GM21529 (cell line): Measurements from ENCODE around the gene PPP2R3B.
A peak's percentile ranks its signal among the peaks of the same experiment; 100 is the strongest.
"Not testable (repeated sequence)": the region's sequence is repeated elsewhere in the genome, so short reads cannot be mapped to it uniquely, and the experiment has no call there.

ENCODE experiments used
- ATAC-seq: cut with Tn5 transposase; IDR thresholded peaks from one replicate; pipeline ENCODE4 v1.9.1; 2021; ENCODE audit not compliant: unreplicated experiment

The PPP2R3B gene

GRCh38 chrX:320126-320783 lies 66.5 kb downstream of the PPP2R3B start:
- ATAC-seq, result no peak

- no peak for ATAC-seq
These were observed 67.1 kb downstream of the PPP2R3B start for GRCh38 chrX:319579-320125.

- peak; percentile 73 for ATAC-seq
These were observed 67.7 kb downstream of the PPP2R3B start, which contains the start of gene GTPBP6 for GRCh38 chrX:318739-319578. Gene GTPBP6 (minus strand): TSS chrX:318796. CDS start chrX:318787, 9 bp downstream.

DNA sequence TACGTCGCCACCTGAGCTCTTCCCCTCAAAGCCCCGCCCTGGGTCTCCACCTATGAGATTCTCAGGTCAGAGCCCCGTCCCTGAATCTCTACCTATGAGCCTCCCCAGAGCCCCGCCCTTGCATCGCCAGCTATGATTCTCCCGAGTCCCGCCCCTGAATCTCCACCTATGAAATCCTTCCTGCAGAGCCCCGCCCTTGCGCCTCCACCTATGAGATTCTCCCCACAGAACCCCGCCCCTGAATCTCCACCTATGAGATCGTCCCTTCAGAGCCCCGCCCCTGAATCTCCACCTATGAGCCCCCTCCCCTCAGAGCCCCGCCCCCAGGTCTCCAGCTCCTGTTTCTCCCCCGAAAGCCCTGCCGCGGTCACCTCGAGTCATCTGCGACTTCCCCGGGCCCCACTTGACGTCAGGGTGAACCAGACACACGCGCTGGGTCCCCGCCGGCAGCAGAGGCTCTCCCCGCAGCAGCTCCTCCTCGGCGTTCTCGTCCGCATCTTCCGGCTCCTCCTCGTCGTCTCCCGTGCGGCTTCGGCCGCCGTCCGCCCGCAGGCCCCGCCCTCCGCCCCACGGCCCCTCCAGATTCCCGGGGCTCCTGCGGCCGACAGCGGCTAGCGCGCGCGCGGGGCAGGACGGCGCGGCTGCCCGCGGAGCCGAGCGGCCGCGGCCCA lies 68.5 kb downstream of the PPP2R3B start:
- ATAC-seq, result peak; percentile 64

DNA sequence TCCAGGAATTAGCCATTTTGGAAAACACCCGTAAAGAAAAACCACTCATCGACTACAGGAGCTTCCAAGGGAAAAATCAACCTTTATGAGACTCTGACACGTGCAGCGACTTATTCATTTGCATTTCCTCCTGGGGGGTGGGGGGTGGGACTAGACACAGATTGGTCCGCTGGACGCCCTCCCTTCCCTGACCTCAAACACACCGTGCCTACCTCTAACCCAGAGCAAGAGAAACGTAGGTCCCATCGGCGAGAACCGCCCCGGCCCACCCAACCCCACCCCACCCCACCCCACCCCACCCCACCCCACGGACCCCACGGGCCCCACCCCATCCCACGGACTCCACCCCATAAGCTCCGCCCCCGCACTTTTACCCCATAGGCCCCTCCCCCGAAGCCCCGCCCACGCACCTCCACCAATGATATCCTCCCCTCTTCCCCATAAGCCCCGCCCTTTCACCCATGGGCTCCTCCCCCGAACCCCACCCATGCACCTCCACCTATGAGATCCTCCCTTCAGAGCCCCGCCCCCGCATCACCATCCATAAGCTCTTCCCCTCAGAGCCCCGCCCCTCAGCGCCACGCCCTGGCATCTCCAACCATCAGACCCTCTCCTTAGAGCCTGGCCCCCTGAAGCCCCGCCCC lies 69.2 kb downstream of the PPP2R3B start:
- no peak for ATAC-seq

DNA sequence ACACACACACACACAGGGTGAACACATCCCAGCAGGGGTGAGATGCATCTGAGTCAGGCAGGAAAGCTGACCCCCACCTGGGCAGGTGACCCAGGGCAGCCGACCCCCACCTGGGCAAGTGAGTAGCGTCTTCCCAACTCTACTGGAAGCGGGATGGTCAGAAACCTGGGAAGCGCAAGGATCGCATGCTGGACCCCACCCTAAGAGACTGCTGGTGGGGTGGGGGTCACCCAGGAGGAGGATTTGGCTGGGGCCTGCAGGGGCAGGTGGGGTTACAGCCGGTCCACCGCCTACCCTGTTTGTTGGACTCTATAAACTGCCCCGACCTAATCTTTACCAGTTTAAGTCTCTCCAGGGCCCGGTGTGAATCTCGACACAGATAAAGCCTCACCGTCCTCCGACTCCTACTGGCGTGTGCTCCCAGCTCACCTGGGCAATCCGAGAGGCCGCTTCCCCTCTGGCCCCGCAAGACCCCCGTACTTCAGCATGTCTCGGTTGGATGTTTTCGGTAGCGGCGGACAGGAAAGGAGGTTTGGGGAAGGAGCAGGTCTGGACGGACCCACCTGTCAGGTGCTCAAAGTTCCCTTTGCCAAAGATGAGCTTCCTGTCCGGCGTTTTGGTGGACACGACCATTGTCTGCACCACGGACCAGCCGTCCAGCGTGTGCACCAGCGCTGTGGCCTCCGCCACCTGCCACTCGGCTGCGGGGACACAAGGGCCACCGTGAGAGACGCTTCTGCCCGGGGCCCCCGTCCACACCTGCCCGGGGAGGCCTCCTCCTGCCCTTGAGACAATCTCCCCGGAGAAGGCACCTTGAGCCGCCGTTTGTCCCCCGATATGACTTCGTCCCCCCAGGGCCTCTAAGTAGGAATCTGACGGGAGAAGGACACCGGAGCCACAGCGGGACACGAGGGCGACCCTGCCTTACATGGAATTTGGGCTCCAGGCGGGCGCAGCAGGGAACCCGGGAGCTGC lies 70.1 kb downstream of the PPP2R3B start:
- ATAC-seq, result no peak

GRCh38 chrX:314781-315595 lies 71.7 kb downstream of the PPP2R3B start:
- ATAC-seq, result no peak

DNA sequence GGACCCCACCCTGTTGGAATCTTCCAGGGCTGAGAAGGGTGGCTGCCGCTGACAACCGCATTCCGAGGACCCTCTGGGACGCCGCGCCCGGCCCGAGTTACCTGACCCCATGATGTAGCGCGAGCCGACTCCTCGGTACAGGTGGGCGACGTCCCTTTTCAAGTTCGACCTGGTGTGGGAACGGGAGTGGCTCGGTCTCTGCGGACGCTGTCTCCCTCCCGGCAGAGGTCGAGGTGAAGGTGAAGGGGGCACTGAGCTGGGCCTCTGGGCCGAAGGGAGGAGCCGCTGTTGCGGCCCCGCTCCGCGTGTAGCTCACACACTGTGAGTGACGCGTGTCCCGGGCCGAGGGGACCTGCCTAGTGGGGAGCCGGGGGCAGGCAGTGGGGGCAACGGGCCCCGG lies 72.7 kb downstream of the PPP2R3B start:
- ATAC-seq, result no peak

DNA sequence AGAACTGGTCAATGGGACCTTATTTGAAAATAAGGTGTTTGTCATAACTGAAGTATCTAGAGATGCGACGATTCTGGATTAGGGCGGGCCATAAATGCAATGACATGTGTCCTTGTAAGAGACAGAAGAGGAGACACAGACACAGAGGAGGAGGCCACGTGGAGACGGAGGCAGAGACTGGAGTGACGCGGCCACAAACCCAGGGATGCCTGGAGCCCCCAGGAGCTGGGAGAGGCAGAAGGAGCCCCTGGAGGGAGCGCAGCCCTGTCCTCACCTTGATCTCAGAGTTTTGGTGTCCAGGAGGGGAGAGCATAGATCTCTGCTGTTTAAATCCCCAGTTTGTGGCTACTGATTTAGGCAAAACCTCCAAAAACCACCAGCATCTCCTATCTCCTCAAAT lies 73.2 kb downstream of the PPP2R3B start:
- no peak for ATAC-seq

DNA sequence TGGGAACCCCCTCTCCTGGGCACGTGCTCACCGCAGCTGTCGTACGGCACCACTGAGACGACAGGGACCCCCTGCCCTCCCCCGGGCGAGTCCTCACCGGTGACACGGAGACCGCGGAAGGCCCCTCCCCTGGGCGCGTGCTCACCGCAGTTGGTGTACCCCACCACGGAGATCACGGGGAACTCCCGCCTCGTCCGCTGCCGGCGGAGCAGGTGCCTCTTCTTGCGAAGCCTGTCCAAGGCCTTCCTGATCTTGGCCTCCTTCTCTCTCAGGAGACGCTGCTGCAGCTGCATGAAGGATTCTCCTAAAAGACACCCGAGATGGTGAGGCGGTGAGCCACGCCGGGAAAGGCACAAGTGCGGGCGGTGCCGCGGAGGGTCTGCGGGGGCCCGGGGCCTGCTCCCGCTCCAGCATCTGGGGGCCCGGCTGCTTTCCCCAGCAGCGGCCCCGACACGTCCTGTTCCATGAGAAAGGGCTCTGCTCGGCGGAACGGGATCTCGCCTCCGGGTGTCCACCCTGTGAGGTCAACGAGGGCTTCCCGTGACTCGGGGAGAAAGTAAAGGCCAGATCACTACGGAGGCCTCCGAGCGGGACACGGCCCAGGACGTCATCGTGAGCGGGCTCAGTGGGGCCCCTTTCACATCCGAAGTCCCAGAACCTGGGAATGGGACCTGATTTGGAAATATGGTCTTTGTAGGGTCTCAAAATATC lies 73.9 kb downstream of the PPP2R3B start:
- ATAC-seq, result no peak

GRCh38 chrX:311156-312129 lies 75.3 kb downstream of the PPP2R3B start:
- ATAC-seq, result no peak

DNA sequence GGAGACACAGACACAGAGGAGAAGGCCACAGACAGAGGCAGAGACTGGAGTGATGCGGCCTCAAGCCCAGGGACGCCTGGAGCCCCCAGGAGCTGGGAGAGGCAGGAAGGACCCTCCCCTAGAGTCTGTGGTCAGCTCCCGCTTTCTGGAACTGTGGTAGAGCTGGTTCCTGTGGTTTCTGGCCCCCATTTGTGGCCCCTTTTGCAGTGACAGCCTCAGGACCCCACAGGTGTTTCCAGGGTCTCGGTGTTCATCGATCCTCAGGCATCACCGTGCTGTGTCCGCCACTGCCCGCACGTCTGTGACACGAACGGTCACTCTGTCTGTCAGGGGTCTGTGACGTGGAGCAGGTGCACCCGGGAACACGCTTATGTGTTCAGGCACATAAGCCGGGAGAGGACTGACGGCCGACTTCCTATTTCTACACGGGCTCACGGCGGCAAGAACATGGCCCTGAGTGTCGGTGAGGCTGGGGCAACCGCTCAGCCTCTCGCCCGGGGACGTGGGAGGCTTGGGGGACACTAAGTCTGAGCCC lies 76.0 kb downstream of the PPP2R3B start:
- ATAC-seq, result no peak

GRCh38 chrX:308821-309520 lies 77.7 kb downstream of the PPP2R3B start:
- no peak for ATAC-seq

DNA sequence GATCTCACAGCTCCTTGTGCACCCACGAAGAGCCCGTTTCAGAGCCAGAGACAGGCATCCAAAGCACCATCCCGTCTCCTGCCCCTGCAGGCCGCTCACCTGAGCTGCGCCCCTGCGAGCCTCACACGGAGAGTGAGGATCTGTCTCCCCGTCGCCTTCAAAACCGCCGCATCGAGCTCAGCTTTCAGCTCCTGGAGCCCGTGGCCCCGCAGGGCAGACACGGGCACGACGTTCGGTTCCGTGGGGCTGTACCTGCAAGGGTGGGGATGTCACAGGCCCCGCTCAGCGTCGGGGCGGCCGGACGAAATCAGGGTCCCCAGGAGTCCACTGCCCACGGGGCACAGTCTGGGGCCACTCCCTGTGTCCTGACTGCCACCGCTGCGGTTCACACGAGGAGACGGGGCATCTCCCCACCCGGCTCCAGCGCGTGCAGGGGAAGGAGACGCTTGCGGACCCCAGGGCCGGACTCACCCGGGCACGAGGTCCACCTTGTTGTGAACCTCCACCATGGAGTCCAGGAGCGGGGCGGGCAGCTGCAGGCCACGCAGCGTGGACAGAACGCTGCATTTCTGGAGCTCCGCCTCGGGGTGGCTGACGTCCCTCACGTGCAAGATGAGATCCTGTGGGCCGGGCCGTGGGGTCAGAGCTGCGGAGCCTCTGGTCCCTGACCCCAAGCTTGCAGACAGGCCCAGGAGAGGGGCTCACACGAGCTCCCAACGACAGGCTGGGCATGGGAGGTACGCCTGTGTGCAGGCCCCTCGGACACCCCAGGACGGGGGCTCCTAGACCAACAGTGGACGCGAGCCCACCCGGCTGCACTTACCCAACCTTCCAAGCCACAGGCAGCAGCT lies 79.2 kb downstream of the PPP2R3B start:
- no peak for ATAC-seq

DNA sequence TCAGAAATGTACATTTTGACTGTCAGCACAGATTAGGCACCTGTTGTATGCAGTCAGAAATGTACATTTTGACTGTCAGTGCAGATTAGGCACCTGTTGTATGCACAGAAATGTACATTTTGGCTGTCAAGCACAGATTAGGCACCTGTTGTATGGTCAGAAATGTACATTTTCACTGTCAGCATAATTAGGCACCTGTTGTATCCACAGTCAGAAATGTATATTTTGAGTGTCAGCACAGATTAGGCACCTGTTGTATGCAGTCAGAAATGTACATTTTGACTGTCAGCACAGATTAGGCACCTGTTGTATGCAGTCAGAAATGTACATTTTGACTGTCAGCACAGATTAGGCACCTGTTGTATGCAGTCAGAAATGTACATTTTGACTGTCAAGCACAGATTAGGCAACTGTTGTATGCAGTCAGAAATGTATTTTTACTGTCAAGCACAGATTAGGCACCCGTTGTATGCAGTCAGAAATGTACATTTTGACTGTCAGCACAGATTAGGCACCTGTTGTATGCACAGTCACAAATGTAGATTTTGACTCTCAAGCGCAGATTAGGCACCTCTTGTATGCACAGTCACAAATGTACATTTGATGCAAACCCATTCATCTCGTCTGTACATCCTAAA lies 80.0 kb downstream of the PPP2R3B start:
- not testable (repeated sequence) for ATAC-seq
